Skeletal muscle cell (primary cell): ENCODE data around the gene METTL14.
A peak's percentile ranks its signal among the peaks of the same experiment; 100 is the strongest.

Experiments
- DNase-seq: peaks from one replicate; pipeline ENCODE4 v3.0.0-alpha.2; 2010; ENCODE audit warnings: low read depth
- H3K4me3 ChIP-seq: 2 replicates; pipeline ENCODE4 v1.5.1; 2011; ENCODE audit warnings: low read depth, mild to moderate bottlenecking, control low read depth, low read length, moderate library complexity

Gene METTL14

GRCh38 chr4:118755438-118756226 lies 70.4 kb downstream of the METTL14 start:
- no peak for DNase-seq
- no peak overlapping the region for H3K4me3 ChIP-seq

DNA sequence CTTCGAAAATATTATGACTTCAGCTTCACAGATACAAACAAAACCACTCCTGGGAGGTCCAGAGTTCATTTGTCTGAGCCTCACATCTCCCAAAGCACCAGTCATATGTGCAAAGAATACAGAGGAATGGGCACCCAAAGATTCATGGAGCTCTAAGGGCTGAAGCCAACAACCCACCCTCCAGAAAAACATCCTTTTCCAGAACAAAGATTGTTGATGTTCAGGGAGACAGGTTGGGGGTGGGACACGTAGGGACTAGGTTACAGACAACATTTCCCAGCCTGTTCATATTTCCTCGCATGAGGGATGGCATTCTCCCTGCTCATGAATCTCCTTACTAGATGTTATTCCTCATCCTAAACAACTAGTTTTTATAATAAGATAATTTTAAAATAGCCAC lies 71.2 kb downstream of the METTL14 start:
- no peak for DNase-seq
- no peak overlapping the region for H3K4me3 ChIP-seq

GRCh38 chr4:118756958-118757357 lies 71.8 kb downstream of the METTL14 start:
- DNase-seq, result no peak
- H3K4me3 ChIP-seq, result no peak overlapping the region

GRCh38 chr4:118757761-118758251 lies 72.6 kb downstream of the METTL14 start:
- peak; percentile 43 for DNase-seq
- H3K4me3 ChIP-seq, result no peak overlapping the region

- DNase-seq, result no peak
- no peak overlapping the region for H3K4me3 ChIP-seq
Observed at GRCh38 chr4:118758293-118758692, 73.1 kb downstream of the METTL14 start.

- no peak for DNase-seq
- H3K4me3 ChIP-seq, result no peak overlapping the region
Observed at GRCh38 chr4:118759481-118759880, 74.3 kb downstream of the METTL14 start.

DNA sequence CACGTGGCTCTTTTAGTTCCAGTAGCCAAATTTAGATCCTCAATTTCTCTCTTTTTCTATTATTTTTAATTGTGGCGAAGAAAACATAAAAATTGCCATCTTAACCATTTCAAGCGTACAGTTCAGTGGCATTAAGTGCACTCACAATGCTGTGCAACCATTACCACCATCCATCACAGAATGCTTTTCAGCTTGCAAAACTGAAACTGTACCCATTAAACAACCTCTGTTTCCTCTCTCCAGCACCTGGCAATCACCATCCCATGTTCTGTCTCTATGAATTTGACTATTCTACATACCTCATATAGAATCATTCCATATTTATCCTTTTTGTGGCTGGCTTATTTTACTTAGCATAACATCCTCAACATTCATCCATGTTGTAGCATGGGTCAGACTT lies 74.9 kb downstream of the METTL14 start:
- H3K4me3 ChIP-seq, result no peak overlapping the region
- no peak for DNase-seq

- H3K4me3 ChIP-seq, result no peak overlapping the region
- no peak for DNase-seq
Observed at GRCh38 chr4:118760493-118760892, 75.3 kb downstream of the METTL14 start.

GRCh38 chr4:118761397-118762016 lies 76.3 kb downstream of the METTL14 start:
- DNase-seq, result no peak
- no peak overlapping the region for H3K4me3 ChIP-seq

GRCh38 chr4:118762155-118762554 lies 77.0 kb downstream of the METTL14 start:
- DNase-seq, result no peak
- no peak overlapping the region for H3K4me3 ChIP-seq

- no peak overlapping the region for H3K4me3 ChIP-seq
- DNase-seq, result no peak
Observed at GRCh38 chr4:118762730-118763477, 77.7 kb downstream of the METTL14 start.
